IMR-90 (cell line): Measurements from ENCODE around the gene ZNF473.

Experiments used
- CHD1 ChIP-seq: IDR thresholded peaks from 2 replicates; pipeline ENCODE4 v1.6.1; 2012; ENCODE audit warnings: low read depth, low read length, improper control_type of control experiment
- FOS ChIP-seq: fragments of 150-350 bp; IDR thresholded peaks from 2 replicates; pipeline ENCODE4 v1.6.1; 2016; ENCODE audit warnings: low read depth, low read length
- MXI1 ChIP-seq: IDR thresholded peaks from 2 replicates; pipeline ENCODE4 v1.6.1; 2012; ENCODE audit warnings: low read depth, mild to moderate bottlenecking, low read length, moderate library complexity, borderline replicate concordance
- NFE2L2 ChIP-seq: fragments of 150-350 bp; IDR thresholded peaks from 2 replicates; pipeline ENCODE4 v1.6.1; 2016; ENCODE audit warnings: low read depth, mild to moderate bottlenecking, low read length
- POLR2A ChIP-seq: IDR thresholded peaks from 2 replicates; pipeline ENCODE4 v1.6.1; 2012; ENCODE audit warnings: mild to moderate bottlenecking, low read depth, low read length
- RFX5 ChIP-seq: IDR thresholded peaks from 2 replicates; pipeline ENCODE4 v1.8.0; 2012; ENCODE audit warnings: low read depth, mild to moderate bottlenecking, low read length, moderate library complexity
- SMC3 ChIP-seq: fragments of 150-350 bp; IDR thresholded peaks from 2 replicates; pipeline ENCODE4 v1.6.1; 2016; ENCODE audit warnings: low read depth, mild to moderate bottlenecking, antibody characterized with exemption, low read length, moderate library complexity
- TF ChIP-seq, protein P1 (sequence below): conservative IDR thresholded peaks from 2 replicates; pipeline ENCODE4 v1.5.1; 2012; ENCODE audit warnings: mild to moderate bottlenecking, low read depth, low read length, improper control_type of control experiment
- TF ChIP-seq, protein P2 (sequence below): fragments of 150-350 bp; IDR thresholded peaks from 2 replicates; pipeline ENCODE4 v1.6.1; 2017; ENCODE audit warnings: mild to moderate bottlenecking, antibody characterized with exemption, low read length, low read depth
- TF ChIP-seq, protein P3 (sequence below): fragments of 150-350 bp; IDR thresholded peaks from 2 replicates; pipeline ENCODE4 v1.6.1; 2016; ENCODE audit warnings: low read depth, mild to moderate bottlenecking, low read length, moderate library complexity, borderline replicate concordance

DNA sequence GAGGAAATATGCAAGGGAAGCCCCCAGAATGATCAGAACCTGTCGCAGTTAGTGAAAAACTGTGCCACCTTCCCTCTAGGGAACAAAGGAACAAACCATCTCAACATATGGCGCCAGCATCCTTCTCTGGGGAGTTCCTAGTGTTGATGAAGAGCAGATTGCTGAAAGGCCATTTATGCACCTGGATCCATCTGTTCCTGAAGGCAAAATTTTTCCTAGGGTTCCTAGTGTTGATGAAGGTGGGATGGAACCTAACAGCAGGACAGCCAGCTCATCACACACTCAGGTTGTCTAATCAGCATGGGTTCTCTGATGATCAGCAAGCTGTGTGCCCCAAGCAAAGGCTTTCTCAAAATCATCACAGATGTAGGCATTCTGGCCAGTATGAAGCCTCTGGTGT, 32.6 kb downstream of the ZNF473 start:
- TF ChIP-seq, protein P1, sequence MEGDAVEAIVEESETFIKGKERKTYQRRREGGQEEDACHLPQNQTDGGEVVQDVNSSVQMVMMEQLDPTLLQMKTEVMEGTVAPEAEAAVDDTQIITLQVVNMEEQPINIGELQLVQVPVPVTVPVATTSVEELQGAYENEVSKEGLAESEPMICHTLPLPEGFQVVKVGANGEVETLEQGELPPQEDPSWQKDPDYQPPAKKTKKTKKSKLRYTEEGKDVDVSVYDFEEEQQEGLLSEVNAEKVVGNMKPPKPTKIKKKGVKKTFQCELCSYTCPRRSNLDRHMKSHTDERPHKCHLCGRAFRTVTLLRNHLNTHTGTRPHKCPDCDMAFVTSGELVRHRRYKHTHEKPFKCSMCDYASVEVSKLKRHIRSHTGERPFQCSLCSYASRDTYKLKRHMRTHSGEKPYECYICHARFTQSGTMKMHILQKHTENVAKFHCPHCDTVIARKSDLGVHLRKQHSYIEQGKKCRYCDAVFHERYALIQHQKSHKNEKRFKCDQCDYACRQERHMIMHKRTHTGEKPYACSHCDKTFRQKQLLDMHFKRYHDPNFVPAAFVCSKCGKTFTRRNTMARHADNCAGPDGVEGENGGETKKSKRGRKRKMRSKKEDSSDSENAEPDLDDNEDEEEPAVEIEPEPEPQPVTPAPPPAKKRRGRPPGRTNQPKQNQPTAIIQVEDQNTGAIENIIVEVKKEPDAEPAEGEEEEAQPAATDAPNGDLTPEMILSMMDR = no peak
- TF ChIP-seq MXI1 (no peak), FOS (no peak), POLR2A (no peak), NFE2L2 (no peak), RFX5 (no peak), SMC3 (no peak), CHD1 (no peak)
- TF ChIP-seq, protein P2, sequence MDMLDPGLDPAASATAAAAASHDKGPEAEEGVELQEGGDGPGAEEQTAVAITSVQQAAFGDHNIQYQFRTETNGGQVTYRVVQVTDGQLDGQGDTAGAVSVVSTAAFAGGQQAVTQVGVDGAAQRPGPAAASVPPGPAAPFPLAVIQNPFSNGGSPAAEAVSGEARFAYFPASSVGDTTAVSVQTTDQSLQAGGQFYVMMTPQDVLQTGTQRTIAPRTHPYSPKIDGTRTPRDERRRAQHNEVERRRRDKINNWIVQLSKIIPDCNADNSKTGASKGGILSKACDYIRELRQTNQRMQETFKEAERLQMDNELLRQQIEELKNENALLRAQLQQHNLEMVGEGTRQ = no peak
- TF ChIP-seq, protein P3, sequence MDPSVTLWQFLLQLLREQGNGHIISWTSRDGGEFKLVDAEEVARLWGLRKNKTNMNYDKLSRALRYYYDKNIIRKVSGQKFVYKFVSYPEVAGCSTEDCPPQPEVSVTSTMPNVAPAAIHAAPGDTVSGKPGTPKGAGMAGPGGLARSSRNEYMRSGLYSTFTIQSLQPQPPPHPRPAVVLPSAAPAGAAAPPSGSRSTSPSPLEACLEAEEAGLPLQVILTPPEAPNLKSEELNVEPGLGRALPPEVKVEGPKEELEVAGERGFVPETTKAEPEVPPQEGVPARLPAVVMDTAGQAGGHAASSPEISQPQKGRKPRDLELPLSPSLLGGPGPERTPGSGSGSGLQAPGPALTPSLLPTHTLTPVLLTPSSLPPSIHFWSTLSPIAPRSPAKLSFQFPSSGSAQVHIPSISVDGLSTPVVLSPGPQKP = no peak
